Panc1 (cell line): Measurements from ENCODE around the gene ABCF2. TPM values are rescaled to one million over a fixed set of nuclear protein-coding genes. Genes with fewer than 3 reads are reported as not detected.
A peak's percentile ranks its signal among the peaks of the same experiment; 100 is the strongest.

Experiments
- ATAC-seq: fragments of 200-7000 bp; cut with Tn5 transposase; 2 replicates; pipeline ENCODE4 v1.9.1; 2020; ENCODE audit warnings: mild to moderate bottlenecking, moderate library complexity
- BruUV-seq: library from RNA; stranded (reverse); fragments of 400-500 nt; replicated peaks from 2 replicates; lab custom pipeline; 2021; lab: Mats Ljungman, UMichigan
- CTCF ChIA-PET: fragments of 300-600 bp; sonication (Branson Sonifier 250); formaldehyde crosslinking; loops from one replicate; lab custom pipeline; 2022; ENCODE audit warnings: antibody characterized with exemption; lab: Charles Lee
- POLR2A ChIA-PET: fragments of 300-600 bp; sonication (Branson Sonifier 250); formaldehyde crosslinking; loops from one replicate; lab custom pipeline; 2022; ENCODE audit warnings: antibody characterized with exemption; lab: Charles Lee
- DNase-seq: peaks from one replicate; pipeline ENCODE4 v3.0.0-alpha.2; 2010; ENCODE audit warnings: low read depth, low spot score
- H3K27ac ChIP-seq: 2 replicates; pipeline ENCODE4 v1.5.1; 2011; ENCODE audit warnings: mild to moderate bottlenecking, low read length, inconsistent platforms
- H3K27me3 ChIP-seq: fragments of 200-500 bp; sonication (Bioruptor generic); 2 replicates; pipeline ENCODE4 v1.6.0; 2014; ENCODE audit warnings: low read length, inconsistent platforms; ENCODE audit not compliant: control insufficient read depth, insufficient read depth
- H3K36me3 ChIP-seq: fragments of 200-500 bp; sonication (Bioruptor generic); 2 replicates; pipeline ENCODE4 v1.5.1; 2014; ENCODE audit warnings: inconsistent platforms, mild to moderate bottlenecking, low read length, moderate library complexity; ENCODE audit not compliant: control insufficient read depth, insufficient read depth
- H3K4me1 ChIP-seq: 2 replicates; pipeline ENCODE4 v1.5.1; 2011; ENCODE audit warnings: inconsistent platforms, mild to moderate bottlenecking, low read length, moderate library complexity; ENCODE audit not compliant: control insufficient read depth, insufficient read depth
- H3K4me3 ChIP-seq, 2 experiments: 2 replicates each; pipeline ENCODE4 v1.5.1; 2011 to 2012; ENCODE audit warnings: low read depth in 2 of 2, low read length in 2 of 2, mild to moderate bottlenecking in 2 of 2, inconsistent platforms in 1 of 2, moderate library complexity in 1 of 2
- H3K9me3 ChIP-seq: fragments of 200-500 bp; sonication (Bioruptor generic); 2 replicates; pipeline ENCODE4 v1.5.1; 2014; ENCODE audit warnings: low read depth, mild to moderate bottlenecking, inconsistent platforms, low read length, moderate library complexity; ENCODE audit not compliant: control insufficient read depth, insufficient read depth
- POLR2AphosphoS5 ChIP-seq: IDR thresholded peaks from 2 replicates; pipeline ENCODE4 v1.6.1; 2012; ENCODE audit warnings: mild to moderate bottlenecking, low read depth, low read length, moderate library complexity
- REST ChIP-seq, 2 experiments: IDR thresholded peaks; 2 replicates each; pipeline ENCODE4 v1.6.1; 2011 to 2012; ENCODE audit warnings: low read depth in 2 of 2, control low read depth in 1 of 2, low read length in 1 of 2, mild to moderate bottlenecking in 1 of 2, moderate library complexity in 1 of 2; ENCODE audit not compliant: insufficient read depth in 1 of 2
- SIN3A ChIP-seq: IDR thresholded peaks from 2 replicates; pipeline ENCODE4 v1.6.1; 2012; ENCODE audit warnings: low read depth, mild to moderate bottlenecking, low read length, moderate library complexity, borderline replicate concordance; ENCODE audit not compliant: insufficient read depth
- TCF7L2 ChIP-seq: IDR thresholded peaks from 2 replicates; pipeline ENCODE4 v1.6.1; 2011; ENCODE audit warnings: mild to moderate bottlenecking, low read depth, low read length, inconsistent platforms
- in situ Hi-C: cut with HindIII; loops from 2 replicates; pipeline ENCODE4 v1.10.0; 2016; ENCODE audit warnings: low sequenced_read_pairs, low pct_unique_long_range_greater_than_20kb
- intact Hi-C: fragments of 100-400 bp; cut with micrococcal nuclease; formaldehyde crosslinking; loops from one replicate; pipeline ENCODE4 v1.10.0; 2022; ENCODE audit not compliant: unreplicated experiment
- total RNA-seq: library from RNA; stranded (reverse); gene quantifications from one replicate; pipeline ENCODE4 v1.2.1, GENCODE V29; 2021; ENCODE audit not compliant: unreplicated experiment
- TF ChIP-seq, protein P1 (sequence below): fragments of 450-650 bp; IDR thresholded peaks from 2 replicates; pipeline ENCODE4 v1.5.1; 2017; ENCODE audit warnings: mild to moderate bottlenecking

The ABCF2 gene
- total RNA-seq, 1 experiment from 2014 or later: 64.4 TPM

DNA sequence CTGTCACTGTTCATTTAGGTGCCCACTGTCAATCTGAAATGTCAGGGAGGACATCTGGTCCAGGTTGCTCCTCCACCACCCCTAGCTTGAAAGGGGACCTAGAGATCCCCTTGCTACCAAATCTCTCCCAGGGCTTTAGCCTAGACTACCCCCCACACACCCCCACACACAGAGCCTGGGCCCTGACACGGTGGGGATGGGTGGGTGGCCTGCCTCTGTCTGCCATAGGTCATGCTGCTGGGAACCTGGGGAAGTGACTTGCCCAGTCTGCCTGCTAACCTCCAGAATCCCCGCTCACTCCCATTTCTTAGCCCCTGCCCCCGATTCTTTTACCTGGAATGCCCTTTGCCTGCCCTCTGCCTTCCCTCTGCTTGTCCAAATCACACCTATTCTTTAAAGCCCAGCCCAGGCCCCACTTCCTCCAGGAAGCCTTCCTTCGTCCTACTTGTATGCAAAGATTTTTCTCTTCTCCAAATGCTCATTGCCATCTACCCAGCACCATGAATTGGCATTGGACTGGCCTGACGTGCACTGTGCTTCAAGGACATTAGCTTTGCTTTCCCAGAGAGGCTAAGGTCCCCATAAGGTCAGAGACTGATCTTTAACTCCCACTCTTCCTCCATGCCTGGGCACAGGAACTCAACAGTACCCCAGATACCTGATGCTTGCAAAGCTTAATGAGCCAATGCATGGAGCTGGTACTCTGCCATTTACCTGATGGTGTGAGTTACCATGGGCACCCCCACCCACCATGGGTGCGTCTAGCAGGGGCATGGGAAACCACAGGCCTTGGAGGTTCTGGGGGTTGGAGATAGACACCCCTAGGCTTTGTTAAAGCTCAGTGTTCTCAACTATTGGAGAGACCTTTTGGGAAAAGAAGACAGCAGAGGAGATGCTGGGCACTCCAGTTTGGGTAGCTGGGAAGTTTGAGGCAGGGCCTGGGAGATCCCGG, 23.5 kb upstream of the ABCF2 start:
- CTCF ChIA-PET: no interaction called here
- TF ChIP-seq, protein P1, sequence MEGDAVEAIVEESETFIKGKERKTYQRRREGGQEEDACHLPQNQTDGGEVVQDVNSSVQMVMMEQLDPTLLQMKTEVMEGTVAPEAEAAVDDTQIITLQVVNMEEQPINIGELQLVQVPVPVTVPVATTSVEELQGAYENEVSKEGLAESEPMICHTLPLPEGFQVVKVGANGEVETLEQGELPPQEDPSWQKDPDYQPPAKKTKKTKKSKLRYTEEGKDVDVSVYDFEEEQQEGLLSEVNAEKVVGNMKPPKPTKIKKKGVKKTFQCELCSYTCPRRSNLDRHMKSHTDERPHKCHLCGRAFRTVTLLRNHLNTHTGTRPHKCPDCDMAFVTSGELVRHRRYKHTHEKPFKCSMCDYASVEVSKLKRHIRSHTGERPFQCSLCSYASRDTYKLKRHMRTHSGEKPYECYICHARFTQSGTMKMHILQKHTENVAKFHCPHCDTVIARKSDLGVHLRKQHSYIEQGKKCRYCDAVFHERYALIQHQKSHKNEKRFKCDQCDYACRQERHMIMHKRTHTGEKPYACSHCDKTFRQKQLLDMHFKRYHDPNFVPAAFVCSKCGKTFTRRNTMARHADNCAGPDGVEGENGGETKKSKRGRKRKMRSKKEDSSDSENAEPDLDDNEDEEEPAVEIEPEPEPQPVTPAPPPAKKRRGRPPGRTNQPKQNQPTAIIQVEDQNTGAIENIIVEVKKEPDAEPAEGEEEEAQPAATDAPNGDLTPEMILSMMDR: no peak
- no peak for DNase-seq
- Histone ChIP-seq H3K27me3 (no peaks in the 10 kb centered on the region), H3K27ac (peak overlapping the region; percentile 23; the same call in 1 of the 2 replicates), H3K9me3 (no peaks in the 10 kb centered on the region), H3K4me1 (peaks cover 46% of the 10 kb centered on the region), H3K4me3 (no peak overlapping the region), H3K36me3 (no peaks in the 10 kb centered on the region)
- intact Hi-C loops (loop anchor here (5.0 kb wide), 1 partner anchor 52 kb away; no protein-coding TSS in a partner anchor), in situ Hi-C loops (no loop called here)
- no peak for ATAC-seq
- POLR2A ChIA-PET: interaction anchor here (0.6 kb wide), 1 partner anchor 36 kb away, joined by 3 read pairs; no protein-coding TSS in a partner anchor
- BruUV-seq: no TSS peak

DNA sequence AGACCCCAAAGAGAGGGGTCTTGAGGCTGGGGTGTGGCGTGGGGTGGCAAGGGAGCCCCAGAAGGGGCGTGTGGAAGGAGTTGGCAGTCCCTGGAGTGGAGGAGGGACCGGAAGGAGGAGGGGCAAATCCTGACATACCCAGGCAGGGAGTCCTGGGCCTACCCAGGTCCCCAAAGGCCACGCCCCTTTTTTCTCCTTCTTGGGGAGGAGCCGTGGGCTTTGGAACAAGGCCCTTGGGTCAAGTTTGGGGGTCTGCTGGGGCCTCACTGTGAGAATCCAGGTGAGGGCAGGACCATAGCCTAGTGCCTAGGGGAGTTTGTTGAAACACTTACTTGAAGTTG, 22.7 kb upstream of the ABCF2 start:
- ATAC-seq (peak; percentile 32; the same call in 1 of the 2 replicates), DNase-seq (no peak)
- H3K4me3 ChIP-seq: peak overlapping the region in 1 of 2 experiments; percentile 75; a peak in 2 of 4 replicates
- no peaks in the 10 kb centered on the region for H3K36me3 ChIP-seq
- peaks cover 51% of the 10 kb centered on the region for H3K4me1 ChIP-seq
- in situ Hi-C loops: no loop called here
- intact Hi-C loops: loop anchor here (5.0 kb wide), 1 partner anchor 53 kb away; no protein-coding TSS in a partner anchor
- H3K27ac ChIP-seq: 0 out of 2 replicates have a peak overlapping the region, but pooled peaks have one; percentile 74
- BruUV-seq: no TSS peak
- ChIA-PET POLR2A (no interaction called here), CTCF (no interaction called here)
- H3K27me3 ChIP-seq: no peaks in the 10 kb centered on the region
- H3K9me3 ChIP-seq: no peaks in the 10 kb centered on the region
- TF ChIP-seq REST (IDR thresholded peaks at IDR 0.05; ENCODE audit: insufficient read depth in 1 of 2, low read depth in 2 of 2, low read length in 1 of 2) (no peak), POLR2AphosphoS5 (no peak), SIN3A (no peak), TCF7L2 (no peak)
- TF ChIP-seq, protein P1: no peak
